GM18519 (cell line): Measurements from ENCODE around the gene UPK3B.
A peak's percentile ranks its signal among the peaks of the same experiment; 100 is the strongest.
"Not testable (repeated sequence)": the region's sequence is repeated elsewhere in the genome, so short reads cannot be mapped to it uniquely, and the experiment has no call there.

ENCODE experiments used
- ATAC-seq: cut with Tn5 transposase; IDR thresholded peaks from one replicate; pipeline ENCODE4 v1.9.1; 2021; ENCODE audit warnings: mild to moderate bottlenecking, moderate library complexity; ENCODE audit not compliant: unreplicated experiment, low FRiP score

Gene UPK3B

DNA sequence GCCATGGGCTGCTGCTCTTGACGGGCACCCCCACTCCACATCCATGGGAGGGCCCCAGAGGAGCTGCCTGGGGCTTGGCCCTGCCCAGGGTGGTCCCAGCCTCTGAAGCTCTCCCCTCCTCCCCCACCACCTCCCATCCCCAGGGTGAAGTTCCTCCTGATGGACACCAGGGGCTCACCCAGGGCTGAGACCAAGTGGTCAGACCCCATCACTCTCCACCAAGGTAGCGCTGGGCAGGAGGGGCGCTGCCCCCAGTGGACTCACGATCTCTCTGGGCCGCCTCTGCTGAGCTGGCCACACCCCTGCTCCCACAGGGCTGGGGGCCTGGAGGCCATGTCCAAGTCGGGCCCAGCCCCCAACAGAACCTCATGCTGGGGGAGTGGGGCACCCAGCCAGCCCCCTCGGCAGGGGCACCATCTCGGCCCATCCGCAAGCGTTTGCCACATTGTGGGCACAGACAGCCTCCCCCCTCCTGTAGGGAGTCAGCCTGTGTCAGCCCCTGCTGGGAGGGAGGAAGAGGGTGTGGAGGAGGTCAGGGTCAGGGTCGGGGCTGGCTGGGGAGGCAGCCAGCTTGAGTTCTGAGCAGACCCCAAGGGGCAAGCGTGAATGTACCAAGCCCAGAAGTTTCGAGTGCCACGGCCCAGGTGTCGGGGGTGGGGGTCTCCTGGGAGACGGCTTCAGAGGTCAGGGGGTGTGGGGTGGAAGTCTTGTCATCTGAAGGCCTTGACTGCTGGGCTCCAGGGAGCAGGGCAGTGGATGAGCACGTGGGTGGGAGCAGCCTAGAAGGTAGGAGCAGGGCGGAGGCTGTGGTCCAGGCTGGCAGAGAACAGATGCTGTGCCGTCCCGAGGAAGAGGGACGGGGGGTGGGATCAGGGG lies 2.8 kb downstream of the UPK3B start:
- ATAC-seq: no peak

DNA sequence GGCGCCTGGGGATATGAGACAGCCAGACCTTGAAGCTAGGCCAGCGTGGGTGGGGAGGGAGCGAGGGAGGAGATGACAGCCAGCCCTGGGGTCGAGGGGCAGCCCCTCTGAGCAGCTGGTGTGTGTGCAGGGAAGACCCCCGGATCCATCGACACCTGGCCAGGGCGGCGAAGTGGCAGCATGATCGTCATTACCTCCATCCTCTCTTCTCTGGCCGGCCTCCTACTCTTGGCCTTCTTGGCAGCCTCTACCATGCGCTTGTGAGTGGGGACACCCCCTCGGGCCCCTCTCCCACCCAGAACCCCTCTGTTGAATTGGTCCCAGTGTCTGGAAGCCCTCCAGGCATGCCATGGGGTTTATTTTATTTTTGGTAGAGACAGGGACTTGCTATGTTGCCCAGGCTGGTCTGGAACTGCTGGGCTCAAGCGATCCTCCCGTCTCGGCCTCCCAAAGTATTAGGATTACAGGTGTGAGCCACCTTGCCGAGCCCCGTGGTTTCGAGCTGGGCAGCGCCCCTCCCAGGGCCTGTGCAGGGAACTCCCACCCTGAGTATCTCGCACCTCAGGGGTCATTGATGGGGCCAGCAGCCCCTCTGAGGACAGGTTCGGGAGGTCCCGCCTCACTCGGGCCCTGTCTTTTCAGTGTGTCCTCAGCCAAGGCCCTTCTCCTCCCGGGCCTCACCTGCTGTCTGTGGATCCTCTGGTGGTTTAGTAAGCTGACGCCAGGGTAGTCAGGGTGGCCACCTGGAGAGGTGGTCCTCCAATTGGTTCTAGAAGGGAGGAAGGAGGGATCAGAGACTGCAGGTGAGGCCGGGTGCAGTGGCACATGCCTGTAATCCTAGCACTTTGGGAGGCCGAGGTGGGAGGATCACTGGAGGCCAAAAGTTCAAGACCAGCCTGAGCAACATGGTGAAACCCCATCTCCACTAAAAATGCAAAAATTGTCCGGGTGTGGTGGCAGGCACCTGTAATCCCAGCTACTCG lies 3.8 kb downstream of the UPK3B start:
- ATAC-seq: no peak

DNA sequence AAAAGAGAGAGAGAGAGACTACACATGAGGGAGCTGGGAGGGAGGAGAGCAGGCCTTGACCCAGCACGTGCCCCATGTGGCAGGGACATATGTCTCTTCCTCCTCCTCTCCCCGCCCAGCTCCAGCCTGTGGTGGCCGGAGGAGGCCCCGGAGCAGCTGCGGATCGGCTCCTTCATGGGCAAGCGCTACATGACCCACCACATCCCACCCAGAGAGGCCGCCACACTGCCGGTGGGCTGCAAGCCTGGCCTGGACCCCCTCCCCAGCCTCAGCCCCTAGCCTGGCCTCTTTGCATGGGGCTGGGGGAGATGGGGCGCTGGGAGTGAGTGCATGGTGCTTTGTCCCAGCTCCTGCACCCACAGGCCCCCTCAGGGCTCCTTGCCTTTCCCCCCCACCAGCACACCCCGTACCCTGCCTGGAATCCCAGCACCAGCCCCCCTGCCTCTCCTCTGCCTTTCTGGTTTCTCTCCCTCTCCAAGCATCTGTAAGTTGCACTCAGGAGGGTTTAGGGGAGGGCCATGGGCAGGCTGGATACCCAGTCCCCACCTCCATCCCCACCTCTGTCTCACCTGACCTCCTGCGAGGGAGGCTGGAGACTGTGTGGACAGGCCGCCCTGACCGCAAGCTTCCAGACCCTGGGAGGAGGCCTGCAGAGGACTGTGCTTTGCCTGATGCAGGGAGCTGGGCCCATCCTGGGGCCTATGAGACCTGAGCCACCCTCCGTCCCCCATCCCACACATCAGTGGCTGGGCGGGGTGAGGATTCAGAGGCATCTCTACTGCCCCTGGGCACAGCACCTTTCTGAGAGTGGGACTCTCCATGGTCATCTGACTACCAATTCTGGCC lies 4.8 kb downstream of the UPK3B start:
- no peak for ATAC-seq

DNA sequence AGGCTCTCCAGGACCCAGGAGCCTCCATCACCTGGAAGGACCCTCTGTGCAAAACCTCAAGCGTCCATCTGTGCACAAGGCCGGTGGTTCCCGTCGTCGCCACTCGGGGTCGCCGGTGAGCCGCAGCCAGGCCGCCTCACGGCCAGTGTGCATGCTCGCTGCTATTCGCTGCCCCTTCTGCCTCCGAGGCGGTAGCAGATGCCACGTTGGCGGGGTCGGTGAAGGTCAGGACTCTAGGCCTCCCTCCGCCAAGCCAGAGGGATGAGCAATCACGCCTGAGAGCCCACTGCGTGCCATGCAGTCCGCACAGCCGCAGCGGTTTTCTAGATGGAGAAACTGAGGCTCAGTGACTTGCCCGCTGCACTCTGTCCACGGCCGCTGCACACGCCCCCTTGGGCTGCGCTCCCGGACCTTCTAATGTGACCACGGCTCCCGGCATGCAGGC lies 5.7 kb downstream of the UPK3B start:
- ATAC-seq: no peak

DNA sequence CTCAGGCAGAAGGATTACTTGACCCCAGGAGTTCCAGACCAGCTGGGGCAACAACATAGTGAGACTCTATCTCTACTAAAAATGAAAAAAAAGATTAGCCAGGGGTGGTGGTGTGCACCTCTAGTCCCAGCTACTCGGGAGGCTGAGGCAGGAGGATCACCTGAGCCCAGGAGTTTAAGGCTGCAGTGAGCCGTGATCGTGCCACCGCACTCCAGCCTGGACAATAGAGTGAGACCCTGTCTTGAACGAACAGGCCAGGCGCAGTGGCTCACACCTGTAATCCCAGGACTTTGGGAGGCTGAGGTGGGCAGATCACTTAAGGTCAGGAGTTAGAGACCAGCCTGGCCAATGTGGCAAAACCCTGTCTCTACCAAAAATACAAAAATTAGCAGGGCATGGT lies 6.6 kb downstream of the UPK3B start:
- ATAC-seq: not testable (repeated sequence)

DNA sequence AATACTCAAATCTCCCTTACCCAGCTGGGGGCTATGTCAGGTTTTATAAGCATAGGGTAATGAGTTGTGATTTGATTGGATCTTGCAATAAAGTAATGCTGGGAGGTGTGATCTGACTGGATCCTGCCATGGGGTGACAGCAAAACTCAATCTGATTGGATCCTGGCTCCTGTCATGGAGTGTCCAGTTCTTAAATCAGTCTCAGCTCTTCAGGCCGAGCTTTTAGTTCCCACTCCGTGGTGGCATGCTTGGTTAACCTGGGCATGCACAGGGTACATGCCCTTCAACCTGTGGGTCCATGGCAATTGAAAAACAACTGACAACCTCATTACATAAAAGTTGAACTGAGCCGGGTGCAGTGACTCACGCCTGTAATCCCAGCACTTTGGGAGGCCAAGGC lies 15.8 kb downstream of the UPK3B start:
- not testable (repeated sequence) for ATAC-seq

DNA sequence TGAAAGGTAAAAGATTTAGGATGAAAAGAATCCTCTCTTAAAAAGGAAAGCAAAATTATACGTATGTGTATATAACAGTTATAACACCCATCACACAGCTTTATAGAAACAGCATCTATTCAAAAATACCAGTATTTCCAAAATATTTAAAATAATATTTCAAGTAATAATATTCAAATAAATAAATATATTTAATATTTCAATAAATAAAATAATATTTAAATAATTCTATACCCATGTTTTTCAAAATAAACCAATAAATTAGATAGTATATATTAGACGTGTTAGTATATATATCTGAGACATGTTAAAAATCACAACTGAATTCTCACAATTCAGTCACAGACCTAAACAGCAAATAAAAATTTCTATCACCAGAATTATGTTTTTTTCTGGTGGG lies 21.3 kb downstream of the UPK3B start:
- ATAC-seq: not testable (repeated sequence)

DNA sequence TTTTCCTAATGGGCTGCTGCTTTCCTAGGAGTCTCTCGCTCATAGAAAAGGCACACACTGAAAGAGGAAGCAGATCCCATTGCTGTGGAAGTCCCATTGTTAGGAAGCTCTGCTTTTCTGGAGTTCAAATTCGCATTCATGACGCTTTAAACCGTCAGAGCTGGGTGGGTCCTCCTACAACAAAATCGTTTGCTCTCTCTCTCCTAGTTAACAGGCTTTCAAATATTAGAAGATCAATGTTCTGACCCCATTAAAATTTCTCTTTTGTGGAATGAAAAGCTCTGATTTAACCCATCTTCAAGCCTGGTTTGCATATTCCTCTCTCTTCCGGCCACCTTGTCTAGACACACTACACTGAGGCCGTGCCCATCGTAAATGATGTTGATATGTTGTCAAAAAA lies 32.8 kb downstream of the UPK3B start, which contains the start of gene SPDYE16:
SPDYE16 (minus strand) TSS at position 101 of the 400 bp plus-strand sequence. CDS start 1,838 bp downstream, outside the sequence.
- ATAC-seq: not testable (repeated sequence)

DNA sequence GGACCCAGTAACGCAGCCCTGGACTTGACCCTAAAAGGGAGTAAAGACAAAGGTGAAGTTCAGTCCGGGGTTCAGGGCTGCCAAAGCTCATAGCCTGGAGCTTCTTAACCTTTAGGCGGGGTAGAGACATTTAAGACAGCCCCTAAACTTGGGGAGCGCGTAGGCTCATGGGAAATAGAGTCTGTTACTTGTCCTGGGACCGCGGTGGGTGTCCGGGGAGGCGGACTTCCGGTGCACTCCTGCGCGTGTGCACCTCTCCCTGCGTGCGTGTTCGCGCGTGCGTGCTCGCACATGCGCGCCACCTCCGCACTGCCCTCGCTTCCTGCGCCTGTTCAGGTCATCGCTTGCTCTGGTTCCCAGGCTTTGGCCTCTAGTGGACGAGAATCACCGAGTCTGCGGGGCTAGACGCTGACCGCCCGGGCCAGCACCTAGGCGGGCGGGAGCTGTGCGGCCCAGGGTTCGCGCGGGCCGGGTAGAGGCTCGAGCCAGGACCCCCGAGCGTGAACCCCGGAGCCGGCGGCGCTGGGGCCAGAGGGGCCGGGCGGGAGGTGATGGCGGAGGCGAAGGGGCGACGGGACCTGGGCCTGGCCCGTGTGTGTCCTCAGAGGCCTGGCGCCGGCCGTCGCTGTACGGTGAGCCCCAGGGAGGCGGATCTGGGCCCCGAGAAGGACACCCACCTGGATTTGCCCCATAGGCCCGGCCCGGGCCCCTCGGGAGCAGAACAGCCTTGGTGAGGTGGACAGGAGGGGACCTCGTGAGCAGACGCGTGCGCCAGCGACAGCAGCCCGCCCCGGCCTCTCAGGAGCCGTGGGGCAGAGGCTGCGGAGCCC lies 38.9 kb downstream of the UPK3B start:
- ATAC-seq: peak; percentile 96

DNA sequence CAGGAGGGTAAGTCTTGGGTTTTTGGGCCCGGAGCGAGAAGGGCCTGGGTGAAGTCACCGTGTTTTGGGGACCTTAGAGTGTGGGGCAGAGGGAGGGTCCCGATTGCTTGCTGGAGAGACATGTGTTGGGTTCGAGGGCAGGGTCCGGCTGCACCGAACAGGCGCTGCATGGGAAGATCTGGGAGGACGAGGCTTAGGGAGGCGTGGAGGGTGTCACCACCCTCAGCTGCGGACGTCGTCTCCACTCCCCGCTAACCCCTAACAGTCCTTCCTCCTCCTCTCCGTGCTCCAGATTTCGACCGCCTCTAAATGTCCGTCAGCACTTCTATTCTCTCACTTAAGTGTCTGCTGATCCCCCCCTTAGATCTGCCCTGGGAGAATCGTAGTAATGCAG lies 39.5 kb downstream of the UPK3B start:
- ATAC-seq: not testable (repeated sequence)

DNA sequence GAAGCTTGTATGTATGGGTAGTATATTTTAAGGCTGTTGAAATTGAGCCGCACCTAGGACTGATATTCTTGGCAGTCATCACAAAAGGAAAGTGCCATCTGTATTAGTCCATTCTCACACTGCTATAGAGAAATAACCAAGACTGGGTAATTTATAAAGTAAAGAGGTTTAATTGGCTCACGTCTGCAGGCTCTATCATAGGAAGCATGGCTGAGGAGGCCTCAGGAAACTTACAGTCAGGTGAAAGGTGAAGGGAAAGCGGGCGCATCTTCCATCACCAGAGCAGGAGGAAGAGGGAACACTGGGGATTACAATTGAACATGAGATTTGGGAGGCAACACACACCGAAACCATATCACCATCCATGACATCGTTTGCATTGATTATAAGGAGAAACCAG lies 41.6 kb downstream of the UPK3B start:
- ATAC-seq: not testable (repeated sequence)

DNA sequence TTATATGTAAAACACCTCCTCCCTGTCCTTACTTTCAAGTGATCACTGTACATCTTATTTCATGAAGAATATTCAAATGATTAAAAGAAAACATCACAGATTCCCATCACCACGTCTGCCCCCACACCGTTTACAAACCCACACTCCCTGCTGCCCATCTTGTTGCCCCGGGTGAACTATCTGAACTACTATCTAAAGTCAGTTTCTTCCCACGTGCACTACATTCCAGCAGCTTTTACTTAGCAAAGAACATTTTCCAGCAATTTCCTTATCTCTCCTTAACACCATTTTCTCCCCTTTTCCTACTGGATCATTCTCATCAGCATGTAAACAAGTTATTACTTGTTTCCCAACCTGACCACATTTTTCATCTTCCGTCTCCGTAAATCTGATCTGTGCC lies 49.3 kb downstream of the UPK3B start:
- not testable (repeated sequence) for ATAC-seq

DNA sequence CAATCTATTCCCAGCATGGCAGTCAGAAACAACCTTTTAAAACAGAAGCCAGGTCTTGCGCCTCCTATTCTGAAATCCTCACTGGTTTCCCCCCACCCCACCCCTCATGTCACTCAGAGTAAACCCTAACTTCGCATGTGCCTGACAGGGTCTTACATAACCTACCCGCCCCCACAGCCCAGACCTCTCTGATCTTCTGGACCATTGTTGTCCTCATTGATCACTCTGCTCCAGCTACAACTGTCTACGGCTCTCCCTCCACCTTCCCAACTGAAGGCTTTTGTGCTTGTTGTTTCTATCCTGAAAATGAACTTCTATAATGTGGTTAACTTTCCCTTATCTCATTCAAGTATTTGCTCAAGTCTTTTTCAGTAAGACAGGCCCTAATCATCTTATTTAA lies 49.8 kb downstream of the UPK3B start:
- ATAC-seq: not testable (repeated sequence)

DNA sequence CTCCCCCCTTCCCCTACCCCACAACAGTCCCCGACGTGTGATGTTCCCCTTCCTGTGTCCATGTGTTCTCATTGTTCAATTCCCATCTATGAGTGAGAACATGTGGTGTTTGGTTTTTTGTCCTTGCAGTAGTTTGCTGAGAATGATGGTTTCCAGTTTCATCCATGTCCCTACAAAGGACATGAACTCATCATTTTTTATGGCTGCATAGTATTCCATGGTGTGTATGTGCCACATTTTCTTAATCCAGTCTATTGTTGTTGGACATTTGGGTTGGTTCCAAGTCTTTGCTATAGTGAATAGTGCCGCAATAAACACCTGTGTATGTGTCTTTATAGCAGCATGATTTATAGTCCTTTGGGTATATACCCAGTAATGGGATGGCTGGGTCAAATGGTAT lies 51.0 kb downstream of the UPK3B start:
- ATAC-seq: not testable (repeated sequence)

DNA sequence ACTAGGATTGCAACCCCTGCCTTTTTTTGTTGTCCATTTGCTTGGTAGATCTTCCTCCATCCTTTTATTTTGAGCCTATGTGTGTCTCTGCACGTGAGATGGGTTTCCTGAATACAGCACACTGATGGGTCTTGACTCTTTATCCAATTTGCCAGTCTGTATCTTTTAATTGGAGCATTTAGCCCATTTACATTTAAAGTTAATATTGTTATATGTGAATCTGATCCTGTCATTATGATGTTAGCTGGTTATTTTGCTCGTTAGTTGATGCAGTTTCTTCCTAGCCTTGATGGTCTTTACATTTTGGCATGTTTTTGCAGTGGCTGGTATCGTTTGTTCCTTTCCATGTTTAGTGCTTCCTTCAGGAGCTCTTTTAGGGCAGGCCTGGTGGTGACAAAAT lies 54.6 kb downstream of the UPK3B start:
- not testable (repeated sequence) for ATAC-seq
